Measurements from ENCODE around the gene TMEM39B. TPM values are rescaled to one million over a fixed set of nuclear protein-coding genes. Genes with fewer than 3 reads are reported as not detected.
"Not testable (repeated sequence)": the region's sequence is repeated elsewhere in the genome, so short reads cannot be mapped to it uniquely, and the experiment has no call there.

TMEM39B gene
- total RNA-seq, 1 donor from 2014 or later = 4.2 TPM

DNA sequence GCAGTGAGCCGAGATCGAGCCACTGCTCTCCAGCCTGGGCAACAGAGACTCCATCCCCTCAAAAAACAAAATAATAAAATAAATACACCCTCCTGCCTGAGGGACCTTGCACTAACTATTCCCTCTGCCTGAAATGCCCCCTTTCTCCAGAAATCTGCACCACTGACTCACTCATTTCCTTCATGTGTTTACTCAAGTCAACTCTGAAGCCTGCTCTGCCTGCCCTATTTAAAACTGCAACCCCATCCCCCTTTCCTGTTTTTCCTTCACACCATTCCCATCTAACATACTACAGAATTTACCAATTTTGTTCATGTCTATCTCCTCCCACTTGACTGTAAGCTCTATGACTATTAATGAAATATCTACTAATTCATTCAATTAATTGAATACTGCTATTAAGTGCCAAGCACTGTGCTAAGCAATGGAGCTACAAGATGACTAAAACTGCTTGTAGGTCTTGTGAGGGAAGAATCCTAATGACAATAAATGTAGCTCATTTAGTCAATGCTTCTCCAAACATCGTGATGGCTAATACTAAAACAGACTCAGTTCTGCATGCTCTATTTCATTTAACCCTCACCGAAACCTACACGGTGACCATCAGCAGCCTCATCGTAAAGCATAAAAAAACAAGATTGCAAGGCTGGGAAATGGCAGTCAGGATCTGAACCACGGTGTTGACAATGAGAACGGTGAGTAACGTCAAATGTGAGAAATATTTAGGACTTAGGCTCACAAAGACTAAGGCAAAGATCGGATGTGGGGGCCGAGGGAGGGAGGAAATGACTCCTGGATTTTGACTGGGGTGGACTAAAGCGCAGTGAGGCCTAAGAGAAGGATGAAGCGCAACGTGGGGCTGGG, 749 bp upstream of the TMEM39B start:
- no peak for DNase-seq

DNA sequence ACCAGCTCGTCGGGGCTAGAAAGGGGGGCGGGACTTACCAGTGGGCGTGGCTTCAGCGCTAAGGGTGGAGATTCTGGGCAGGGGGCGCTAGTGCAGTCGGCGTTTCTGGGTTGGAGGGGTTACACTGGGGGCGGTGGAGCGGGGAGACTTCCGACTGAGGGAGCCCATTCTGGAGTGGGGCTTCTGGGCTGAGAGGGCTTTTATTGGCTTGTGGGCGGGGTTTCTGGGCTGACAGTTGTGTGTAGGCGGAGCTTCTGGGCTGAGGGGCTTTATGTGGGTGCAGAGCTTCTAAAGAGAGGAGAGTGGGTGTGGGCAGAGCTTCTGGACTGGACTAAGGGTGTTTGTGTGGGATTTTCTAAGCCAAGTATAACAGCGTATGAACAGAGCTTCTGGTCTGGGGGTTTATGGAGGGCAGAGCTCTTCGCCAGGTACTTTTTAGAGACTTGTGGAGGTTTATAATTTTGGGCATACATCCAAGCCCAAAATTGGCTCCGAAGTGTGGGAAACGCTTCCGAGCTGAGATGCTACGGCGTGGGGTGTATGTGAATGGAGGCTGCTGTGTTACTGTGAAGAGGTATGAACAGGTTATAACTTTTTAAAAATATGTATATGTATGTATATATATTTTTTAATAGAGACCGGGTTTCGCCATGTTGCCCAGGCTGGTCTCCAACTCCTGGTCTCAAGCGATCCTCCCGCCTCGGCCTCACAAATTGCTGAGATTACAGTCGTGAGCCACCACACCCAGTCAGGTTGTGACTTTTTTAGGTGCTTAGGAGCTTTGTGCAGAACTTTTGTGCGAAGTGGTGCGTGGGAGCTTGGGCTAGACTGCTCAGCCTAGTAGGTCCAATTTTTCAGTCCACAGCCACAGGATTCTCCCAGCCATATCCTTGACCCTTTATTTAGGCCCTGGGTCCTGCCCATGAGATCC, 825 bp downstream of the TMEM39B start:
- DNase-seq = no peak

DNA sequence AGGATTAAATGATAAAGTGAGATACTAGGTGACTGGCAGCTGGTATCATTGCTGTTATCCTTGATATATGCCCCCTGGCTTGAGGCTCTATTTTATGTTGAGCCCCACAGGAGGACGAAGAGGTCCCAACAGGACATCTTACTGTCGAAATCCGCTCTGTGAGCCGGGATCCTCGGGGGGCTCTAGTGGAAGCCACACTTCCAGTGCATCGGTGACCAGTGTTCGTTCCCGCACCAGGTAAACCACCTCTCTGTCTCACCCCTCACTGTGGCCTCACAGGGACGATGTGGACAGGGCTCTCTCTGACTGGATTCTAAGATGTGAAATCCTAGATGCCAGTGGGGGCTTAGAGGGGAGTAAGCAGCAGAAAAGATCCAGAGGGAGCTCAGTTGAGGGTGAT, 2.1 kb downstream of the TMEM39B start:
- no peak for DNase-seq

DNA sequence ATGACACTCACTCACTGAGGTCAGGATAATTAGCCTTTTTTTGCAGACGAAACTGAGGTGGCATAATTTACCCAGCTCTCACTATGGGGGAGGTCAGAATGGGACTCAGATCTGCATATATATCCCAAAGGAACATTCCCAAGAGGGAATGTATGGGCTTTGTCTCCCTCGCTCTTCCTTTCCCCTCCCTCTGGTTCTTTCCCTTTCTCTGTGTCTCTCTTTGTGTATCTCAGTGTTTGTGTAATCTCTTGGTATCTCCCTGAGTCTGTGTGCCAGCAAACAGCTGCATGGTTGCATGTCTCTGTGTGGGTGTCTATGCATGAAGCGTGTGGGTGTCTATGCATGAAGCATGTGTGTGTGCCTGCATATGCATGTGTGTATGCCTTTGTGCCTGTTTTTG, 4.7 kb downstream of the TMEM39B start:
- DNase-seq = no peak

DNA sequence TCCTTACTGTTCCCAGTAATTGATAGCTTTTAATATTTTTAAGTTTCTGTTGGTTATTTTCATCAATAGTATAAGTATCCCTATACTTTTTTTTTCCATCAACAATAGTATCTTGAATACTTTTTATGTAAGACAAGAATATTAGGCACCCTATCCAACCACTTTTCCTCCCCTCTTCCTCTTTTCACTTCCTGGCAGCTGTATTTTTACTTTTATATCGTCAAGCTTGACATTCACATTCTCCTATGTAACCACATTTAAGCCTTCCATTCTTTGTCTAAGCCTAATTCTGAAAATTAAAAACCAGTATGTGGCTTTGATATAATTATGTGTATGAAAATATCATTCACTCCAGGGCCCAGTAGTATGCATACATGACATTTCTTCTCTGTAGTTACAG, 9.3 kb downstream of the TMEM39B start:
- no peak for DNase-seq

DNA sequence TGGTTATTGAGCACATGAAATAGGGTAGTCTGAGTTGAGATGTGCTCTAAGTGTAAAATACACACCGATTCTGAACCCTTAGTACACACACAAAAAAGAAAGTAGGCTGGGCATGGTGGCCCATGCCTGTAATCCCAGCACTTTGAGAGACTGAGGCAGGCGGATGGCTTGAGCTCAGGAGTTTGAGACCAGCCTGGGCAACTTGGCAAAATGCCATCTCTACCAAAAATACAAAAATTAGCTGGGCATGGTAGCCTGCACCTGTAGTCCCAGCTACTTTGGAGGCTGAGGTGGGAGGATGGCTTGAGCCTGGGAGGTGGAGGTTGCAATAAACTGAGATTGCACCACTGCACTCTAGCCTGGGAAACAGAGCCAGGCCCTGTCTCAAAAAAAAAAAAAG, 13.6 kb downstream of the TMEM39B start:
- not testable (repeated sequence) for DNase-seq

DNA sequence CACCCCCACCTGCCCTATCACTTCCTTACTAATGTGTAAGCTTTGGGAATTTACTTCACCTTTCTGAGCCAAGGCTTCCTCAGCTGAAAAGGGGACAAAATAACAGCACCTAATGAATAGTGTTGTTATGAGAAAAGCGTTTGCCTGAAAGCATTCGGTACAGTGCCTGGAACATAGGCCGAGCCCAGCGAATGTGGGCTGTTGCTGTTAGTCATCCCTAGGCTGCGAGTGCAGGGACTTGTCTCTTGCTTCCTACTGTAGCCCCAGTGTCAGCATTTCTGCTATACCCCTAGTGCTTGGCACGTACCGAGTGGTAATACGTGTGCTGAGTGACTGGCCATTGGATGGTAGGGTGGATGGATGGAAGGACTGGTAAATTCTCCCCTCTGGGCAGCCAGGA, 18.4 kb downstream of the TMEM39B start:
- DNase-seq = no peak

DNA sequence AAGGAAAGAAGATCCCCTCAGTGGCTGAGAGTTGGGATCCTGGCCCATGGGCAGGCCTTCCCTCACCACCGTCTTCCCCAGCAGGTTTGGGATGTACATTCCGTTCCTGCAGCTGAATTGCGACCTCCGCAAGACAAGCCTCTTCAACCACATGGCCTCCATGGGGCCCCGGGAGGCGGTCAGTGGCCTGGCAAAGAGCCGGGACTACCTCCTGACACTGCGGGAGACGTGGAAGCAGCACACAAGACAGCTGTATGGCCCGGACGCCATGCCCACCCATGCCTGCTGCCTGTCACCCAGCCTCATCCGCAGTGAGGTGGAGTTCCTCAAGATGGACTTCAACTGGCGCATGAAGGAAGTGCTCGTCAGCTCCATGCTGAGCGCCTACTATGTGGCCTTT, 18.9 kb downstream of the TMEM39B start:
- no peak for DNase-seq

DNA sequence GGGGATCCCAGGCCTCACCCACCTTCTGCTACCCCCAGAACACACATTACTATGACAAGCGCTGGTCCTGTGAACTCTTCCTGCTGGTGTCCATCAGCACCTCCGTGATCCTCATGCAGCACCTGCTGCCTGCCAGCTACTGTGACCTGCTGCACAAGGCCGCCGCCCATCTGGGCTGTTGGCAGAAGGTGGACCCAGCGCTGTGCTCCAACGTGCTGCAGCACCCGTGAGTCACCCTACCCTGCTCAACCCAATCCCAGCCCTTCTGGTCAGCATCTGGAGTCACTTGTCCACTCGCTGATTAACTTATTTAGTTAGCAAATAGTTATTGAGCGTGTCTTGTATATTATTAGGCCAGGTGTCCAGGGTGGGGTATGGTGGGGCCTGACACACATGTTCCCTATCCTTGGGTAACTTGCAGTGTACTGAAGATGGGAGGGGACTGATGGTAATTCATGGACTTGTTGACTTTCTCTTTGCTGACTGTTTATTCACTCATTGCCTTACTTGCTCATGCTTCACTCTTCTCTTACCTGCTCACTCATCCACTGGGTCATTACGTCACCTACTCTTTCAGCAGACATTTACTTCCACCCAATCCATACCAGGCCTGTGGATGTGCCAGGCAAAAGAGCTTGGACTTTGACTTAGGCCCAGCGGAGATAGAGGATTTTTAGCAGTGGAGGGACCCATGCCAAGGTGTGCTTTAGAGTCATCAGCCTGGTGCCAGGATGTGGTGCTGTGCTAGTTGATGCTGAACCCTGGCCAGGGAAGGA, 22.2 kb downstream of the TMEM39B start:
- no peak for DNase-seq

DNA sequence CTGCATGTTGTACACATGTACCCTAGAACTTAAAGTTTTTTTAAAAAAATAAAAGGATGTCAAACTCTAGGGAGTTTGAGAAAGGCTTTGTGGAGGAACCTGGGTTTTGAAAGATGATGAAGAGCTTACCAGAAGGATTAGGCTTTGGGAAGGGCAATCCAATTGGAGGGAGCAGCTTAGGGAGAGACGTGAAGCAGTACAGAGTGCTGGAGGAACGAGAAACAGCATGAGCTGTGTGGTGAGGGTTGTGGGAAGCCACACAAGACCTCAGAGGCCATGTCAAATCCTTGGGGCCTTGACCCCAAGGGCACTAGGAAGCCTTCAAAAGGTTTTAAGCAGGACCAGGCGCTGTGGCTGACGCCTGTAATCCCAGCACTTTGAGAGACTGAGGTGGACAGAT, 26.7 kb downstream of the TMEM39B start:
- DNase-seq = no peak

DNA sequence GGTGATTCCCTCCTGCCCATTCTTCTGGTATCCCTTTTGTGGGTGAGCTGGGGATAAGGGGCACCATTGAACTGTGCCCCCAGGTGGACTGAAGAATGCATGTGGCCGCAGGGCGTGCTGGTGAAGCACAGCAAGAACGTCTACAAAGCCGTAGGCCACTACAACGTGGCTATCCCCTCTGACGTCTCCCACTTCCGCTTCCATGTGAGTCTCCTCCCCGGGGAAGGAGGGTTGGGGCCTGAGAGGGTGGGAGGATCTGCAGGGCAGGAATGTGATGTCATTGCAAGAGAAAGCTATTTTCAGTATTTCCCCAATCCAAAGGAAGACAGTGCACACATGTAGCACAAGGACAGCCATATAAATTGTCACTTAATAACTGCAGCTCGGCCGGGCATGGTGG, 27.6 kb downstream of the TMEM39B start:
- no peak for DNase-seq

DNA sequence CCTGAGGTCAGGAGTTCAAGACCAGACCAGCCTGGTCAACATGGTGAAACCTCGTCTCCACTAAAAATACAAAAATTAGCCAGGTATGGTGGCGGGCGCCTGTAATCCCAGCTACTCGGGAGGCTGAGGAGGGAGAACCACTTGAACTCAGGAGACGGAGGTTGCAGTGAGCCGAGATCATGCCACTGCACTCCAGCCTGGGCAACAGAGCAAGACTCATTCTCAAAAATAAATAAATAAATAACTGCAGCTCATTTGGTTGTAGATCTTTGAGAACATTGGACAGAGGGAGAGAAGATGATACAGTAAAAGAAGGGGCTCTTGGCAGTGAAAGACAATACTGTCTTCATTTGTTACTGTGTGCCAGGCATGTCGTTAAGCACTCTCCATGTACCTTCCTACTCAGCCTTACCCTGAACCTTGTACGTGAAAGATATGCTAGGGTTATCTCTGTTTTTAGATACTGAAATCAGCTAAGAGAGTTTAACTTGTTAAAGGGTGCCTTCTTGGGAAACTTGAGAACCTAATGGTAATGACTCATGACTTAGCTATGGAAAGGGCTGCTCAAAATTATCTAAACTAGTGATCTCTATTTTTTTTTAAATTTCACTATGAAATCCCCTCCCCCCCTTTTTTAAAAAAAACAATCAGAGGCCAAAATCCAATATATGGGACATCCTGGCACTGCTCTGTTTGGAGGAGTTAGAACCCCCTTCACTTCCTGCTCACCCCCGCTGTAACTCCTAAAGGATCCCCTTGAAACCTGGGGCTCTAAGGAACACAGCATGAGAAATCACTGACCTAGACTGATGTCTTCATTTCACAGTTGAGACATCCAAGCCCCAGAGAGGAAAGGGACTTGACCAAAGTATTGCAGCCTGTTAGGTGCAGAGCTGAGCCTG, 28.3 kb downstream of the TMEM39B start:
- DNase-seq = no peak

DNA sequence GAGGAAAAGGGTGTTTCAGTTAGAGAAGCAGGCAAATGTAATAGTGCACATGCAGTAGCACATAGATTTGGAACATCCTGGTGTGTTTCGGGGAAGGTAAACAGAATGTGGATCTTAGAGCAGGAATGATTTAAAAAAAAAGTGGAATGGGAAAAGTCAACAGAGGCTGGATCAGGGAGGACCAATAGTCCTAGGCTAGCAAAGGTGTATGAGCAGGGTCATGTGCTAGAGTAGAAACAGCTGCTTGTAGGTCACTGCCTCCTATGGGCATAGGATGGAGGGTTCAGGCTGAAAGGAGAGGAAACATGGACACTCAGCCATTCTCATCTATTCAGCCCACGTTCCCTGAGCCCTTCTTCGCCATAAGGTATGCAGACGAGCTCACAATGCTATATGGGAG, 31.4 kb downstream of the TMEM39B start:
- no peak for DNase-seq

DNA sequence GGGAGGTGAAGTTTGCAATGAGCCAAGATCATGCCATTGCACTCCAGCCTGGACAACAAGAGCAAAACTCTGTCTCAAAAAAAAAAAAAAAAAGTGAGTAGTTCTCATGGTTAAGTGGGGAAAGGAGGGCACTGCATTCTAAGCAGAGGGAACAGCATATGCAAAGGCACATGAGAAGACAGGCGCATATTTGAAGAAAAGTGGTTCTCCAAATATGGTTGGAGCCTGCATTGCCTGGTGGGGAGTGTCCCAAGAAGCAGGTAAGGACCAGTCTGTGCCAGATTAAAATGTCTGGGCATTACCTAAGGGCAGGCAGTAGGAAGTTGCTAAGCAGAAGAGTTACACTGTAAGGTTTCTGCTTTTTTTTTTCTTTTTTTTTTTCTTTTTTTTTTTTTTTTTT, 32.6 kb downstream of the TMEM39B start:
- no peak for DNase-seq

DNA sequence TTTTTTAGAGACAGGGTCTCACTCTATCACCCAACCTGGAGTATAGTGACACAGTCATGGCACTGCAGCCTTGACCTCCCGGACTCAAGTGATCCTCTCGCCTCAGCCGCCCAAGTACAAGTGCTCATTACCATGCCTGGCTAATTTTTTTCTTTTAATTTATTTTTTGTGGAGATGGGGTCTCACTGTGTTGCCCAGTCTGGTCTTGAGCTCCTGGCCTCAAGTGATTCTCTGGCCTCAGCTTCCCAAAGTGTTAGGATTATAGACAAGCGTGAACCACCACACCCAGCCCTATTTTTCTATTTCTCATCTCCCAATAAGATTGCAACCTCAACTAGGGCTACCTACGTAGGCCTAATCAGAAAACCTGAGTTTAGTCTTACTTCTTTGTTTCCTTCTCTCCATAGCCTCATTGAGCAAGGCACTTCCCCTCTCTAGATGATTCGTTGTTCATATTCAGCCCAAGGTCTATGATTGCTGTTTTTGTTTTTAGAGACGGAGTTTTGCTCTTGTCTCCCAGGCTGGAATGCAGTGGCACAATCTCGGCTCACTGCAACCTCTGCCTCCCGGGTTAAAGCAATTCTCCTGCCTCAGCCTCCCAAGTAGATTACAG, 34.0 kb downstream of the TMEM39B start:
- no peak for DNase-seq

DNA sequence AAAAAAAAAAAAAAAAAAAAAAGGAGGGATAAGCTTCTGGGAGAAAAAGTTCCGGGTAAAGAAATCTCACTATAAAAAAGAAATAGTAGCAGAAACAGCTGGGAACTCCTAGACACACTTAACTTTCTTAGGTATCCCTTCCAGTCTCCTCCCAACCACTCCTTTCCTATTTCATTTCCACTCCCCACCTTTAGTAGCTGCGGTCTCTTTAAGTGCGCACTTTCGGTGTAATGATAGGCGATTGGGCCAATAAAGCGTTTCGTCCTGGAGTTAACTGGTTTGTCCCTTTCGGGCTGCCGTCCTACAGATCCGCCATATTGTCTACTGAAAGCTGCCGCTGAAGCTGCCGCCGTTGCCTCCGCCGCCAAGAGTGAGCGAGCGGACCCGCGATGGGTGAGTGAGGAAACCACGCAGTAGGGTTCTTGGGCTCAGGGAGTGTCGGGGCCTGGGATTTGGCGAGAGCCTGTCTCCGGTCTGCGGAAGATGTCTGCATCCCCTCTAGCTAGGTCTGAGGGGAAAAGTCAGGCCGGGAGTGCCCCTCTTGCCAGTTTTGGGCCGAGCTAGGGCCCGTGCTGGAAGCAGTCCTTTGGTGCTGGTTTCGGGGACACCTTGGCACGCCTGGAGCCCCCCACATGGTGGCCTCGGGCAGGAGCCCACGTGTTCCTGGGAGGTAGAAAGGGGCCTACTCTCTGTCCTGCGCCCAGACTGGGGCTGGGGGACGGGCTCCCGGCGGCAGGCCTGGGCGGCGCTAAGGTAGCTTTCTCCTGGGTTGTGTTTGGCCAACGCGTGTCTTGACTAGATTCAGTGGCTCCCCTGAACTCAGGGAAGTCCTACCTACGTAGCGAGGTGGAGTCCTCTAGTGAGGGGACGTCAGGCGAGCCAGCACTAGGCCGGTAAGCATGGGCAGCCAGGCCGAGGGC, 35.3 kb downstream of the TMEM39B start, which contains the start of gene KPNA6:
TSS of gene KPNA6 (plus strand) at position 315 of the 920 bp plus-strand sequence. CDS start at position 390, 75 bp downstream.
- peak; percentile 85 for DNase-seq

DNA sequence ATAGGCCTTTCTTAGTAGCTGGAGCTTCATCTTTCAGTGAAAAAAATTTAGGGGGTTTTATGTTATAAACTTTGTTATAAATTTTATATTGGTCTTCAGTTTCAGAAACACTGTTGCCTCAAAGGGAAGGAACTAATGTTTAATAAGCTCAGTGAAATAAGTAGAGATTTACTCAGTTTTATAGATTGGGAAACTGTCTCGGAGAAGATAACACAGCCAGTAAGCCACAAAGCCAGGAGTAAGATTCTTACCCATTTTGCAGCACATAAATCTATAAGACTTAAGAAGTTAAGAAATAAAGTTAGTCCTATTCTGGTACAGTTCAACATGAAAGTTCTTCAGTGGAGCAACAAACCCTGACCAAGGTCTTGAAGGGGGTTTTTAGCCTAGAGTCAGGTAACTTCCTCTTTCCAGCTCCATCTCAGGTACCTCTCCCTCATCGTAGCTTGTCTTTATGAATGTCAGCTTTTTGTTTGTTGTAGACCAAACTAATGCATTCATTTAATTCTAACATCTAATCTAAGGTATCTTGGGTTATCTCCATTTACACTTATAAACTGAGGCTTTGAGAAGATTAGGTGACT, 38.4 kb downstream of the TMEM39B start:
- no peak for DNase-seq

DNA sequence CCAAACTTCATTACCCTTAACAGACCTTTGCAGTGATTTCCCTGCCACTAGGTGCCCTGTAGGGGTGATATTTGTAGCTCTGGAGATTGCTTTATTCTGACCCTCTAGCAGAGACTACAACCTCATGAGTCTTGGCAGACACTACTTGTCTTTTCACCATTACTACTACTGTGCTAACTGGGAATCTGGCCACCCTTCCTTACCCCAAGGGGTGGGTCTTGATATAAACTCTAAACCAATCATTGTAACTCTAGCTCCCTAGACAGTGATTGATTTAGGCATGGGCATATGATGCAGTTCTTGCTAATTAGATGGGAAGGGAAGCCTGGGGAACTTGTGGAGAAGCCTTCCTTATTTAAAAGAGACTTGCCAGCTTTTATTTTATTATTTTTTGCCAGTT, 39.0 kb downstream of the TMEM39B start:
- no peak for DNase-seq

DNA sequence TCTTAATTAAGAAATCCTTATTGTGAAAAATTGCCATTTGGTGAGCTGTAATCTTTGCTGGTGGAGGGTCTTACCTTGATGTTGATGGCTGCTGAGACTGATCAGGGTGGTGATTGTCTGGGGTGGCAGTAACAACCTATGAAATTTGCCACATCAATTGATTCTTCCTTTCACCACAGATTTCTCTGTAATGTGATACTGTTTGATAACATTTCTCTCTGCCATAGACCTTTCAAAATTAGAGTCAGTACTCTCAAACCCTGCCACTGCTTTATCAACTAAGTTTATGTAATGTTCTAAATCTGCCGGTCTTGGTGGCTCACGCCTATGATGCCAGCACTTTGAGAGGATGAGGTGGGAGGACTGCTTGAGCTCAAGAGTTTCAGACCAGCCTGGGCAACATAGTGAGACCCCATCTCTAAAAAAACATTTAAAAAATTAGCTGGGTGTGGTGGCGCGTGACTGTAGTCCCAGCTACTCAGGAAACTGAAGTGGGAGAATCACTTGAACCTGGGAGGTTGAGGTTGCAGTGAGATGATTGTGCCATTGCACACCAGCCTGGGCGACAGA, 40.2 kb downstream of the TMEM39B start:
- no peak for DNase-seq
